NOMO-1 (cell line): Measurements from ENCODE around the gene RPP25.

Source experiments
- DNase-seq, 2 experiments: peaks; one replicate each; lab custom pipeline; 2025; ENCODE audit not compliant: unreplicated experiment in 2 of 2; lab: John Stamatoyannopoulos, UW

RPP25 gene, protein sequence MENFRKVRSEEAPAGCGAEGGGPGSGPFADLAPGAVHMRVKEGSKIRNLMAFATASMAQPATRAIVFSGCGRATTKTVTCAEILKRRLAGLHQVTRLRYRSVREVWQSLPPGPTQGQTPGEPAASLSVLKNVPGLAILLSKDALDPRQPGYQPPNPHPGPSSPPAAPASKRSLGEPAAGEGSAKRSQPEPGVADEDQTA

DNA sequence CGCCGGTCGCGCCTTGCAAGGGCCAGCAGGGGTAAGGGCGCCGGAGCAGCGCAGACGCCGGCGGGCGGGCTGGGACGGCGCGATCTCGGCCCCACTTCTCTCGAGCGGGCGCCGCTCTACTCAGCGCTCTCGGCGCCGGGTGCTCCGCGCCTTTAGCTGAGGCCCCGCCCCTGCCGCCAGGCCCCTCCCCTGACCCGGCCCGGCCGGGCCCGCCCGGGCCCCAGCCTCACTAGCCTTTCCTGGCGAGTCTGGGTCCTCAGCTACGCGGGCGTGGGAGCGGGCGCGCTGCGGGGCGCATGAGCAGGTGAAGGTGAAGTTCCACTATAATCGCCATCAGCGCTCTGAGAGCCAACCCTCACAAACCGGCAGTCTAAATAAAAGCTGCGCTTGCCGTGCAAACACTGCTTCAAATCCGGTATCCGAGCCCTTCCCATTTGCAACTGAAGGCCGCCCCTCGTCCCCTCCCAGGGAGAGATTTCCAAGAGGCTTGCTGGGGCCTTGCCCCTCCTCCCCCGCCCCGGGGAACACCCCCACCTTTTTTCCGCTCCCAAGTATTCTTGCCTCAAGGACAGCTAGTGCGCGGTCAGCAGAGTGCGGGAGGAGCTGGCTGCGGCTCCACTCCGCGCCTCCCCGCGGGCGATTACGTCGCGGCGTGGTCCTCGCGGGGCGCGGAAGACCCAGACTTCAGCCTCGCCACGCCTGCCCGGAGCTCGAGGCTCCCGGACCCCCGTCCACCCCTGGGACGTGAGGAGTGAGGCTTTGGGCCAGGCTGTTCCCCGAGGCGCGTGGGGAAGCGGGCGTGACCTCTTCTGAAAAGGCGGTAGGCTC is at the start of gene RPP25:
Gene RPP25 (minus strand): TSS at position 125 of the 828 bp plus-strand sequence. CDS start 189 bp downstream, outside the sequence.
- peak; percentile 60 to 63 for DNase-seq

DNA sequence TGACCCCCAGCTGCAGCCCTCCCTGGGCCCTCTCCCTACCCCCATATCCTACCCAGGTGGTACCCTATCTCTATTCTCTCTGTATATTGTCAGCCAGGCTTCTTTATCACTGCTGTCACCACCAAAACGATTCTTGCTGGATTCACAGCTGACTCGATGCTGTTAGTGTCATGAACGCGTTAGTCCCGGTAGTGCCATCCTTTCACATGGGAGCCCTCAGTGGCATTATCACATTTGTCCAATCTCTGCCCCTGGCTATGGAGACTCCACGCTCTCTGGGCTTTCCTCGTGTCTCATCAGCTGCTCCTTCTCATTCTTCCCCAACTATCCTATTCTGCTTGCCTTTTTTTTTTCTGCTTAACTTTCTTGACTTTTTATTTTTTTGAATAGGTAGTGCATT is 45.8 kb upstream of the RPP25 start:
- DNase-seq, result no peak

DNA sequence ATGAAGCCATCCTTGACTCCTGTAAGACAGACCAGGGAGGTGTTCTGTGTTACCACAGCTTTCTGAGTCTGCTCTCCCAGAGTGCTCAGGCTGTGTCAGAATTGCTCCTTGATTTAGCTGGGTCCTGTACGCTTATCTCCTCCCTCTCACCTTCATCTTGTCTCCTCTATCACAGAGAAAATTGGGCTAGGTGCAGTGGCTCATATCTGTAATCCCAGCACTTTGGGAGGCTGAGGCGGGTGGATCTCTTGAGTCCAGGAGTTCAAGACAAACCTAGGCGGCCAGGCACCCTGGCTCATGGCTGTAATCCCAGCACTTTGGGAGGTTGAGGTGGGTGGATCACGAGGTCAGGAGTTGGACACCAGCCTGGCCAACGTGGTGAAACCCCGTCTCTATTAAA is 44.7 kb upstream of the RPP25 start:
- no peak for DNase-seq

DNA sequence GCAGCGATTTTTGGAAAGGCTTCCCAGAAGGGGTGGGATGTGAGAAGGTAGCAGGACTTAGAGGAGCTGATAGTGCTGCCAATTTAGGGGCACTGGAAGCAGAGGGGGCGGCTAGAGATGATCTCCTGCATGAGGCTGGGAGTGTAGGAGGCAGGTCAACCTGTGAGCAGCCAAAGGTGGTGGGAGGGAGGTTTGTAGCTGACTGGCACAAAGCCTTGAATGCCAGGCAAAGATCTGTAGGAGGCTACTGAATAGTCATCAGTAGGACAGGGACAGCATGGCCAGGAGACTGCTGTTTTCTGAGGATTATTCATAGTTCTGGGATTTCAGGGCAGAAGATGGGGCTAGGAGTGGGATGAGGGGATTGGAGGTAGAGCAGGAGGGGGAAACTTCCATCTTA is 41.0 kb upstream of the RPP25 start:
- DNase-seq, result no peak

DNA sequence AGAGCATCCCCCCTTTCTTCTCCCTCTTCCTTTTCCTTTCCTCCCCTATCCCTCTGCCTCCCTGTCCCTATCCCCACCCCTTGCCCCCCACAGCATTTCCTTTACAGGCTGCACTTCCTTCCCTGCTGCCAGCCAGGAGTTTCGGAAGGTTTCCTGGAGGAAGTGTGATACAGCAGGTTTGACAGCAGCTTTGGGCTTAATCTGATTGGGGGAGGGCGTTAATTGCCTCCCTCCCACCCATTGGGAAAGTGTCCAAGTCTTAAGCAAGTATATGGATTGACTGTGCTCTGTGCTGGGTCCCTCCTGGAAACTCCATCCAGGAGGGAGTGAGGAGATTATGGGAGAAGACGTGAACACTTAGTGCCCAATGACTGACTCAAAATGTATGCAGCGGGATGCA is 40.6 kb upstream of the RPP25 start:
- DNase-seq, result no peak

DNA sequence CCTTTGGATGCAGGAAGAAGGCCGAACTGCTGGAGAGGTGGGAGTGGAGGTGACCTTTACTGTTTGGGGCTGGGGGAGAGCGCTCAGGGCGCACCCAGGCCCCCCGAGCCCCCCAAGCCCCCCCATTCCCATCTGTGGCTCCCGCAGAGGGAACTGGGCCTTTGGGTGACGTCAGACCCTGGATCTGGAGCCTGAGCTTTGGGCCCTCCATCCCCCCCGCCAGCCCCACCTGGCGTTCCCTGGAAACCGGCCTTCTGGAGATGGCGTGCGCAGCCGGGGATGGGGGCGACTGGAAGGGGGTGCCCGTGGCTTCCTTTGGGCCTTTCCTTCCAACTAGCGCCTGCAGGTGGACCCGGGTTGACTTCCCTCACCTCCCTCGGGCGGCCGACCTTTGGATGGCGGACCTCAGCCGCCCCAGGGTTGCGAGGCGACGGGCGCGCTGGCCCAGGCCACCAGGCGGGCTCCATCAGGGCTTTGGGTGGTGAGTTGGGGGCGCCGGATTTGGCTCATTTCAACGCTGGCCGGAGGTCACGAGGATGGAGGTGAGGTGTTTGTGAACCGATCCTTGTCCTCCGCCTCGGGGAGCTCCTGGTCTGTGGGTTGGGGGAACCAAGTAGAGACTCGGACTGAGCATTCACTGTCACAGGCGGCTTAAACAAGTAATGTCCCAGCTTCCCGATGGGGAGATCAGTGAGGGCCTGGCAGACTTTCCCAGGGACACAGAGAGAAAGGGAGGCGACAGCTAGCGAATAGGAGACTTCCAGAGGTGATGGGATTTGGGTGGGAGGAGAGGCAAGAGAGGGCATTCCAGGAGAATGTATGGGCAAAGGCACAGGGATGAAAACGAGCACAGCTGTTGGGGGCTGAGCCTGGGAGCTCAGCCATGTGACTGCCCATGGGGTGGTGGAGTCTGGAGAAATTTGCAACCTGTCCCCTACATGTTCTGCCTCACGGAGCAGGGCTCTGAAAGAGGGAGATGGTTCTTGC is 39.5 kb upstream of the RPP25 start:
- no peak for DNase-seq

DNA sequence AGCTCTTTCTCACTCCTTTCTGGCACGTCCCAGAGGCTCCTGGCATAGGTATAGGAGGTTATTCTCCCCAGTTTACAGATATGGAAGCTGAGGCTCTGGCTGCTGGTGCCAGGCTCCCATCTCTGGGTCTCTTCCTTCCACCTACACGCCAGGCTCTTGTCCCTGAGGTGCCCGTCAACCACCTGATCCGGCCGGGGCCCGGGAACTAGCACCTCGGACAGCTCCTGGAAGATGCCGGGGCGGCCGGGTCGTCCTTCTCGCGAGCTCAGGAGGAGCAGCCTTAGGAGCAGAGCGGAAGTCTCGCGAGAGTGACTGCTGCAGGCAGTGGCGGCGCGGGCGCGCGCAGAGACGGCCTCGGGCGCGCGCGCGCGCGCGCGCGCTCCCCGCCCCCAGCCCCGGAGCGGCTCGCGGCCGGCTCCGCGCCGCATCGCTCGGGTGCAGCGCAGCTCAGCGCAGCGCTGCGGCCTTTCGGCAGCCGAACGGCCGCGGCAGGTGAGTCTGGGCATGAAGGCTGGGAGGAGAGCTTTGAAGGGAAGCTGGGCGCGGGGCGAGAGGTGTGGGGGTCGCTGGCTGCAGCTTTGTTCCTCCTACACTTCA is 38.7 kb upstream of the RPP25 start, which contains the start of gene SCAMP5:
Gene SCAMP5 (plus strand): TSS at position 382 of the 597 bp plus-strand sequence. CDS start 16,277 bp downstream, outside the sequence.
- DNase-seq, result peak; percentile 76 to 88

DNA sequence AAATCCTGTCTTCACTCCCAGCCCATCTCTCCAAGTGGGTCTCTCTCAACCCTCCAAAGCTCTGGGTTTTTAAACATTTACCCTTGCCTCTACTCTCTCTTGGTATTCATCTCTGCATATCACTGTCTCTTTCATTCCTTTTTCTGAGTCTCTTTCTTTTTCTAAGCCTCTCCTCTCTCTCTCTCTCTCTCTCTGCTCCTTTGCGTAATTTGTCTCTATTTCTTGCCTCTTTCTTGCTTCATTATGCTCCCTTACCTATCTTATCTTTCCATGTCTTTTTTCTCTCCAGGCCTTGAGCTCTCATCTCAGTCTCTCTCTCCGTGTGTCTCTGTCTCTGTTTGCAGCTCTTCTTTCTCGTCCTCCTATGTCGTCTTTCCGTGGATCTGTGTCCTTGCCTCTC is 38.1 kb upstream of the RPP25 start:
- no peak for DNase-seq

DNA sequence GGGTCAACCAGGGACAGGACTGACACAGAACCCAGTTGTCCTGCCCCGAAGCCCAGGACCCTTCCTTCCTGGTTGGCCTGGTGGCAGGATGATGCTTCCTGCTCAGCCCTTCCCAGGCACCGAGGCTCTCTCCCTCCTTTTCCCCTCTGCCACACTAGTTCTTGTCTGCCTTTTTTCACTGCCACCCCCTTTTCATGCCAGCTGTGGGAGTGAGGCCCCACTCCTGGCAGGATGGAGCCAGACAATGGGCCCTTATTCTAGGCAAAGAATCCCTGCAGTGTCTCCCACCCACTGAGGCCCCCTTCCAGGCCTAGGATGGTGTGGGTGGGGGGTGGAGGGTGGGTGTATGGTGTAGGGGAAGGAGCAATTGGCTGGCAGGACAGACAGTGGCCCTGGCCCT is 37.7 kb upstream of the RPP25 start:
- DNase-seq, result no peak

DNA sequence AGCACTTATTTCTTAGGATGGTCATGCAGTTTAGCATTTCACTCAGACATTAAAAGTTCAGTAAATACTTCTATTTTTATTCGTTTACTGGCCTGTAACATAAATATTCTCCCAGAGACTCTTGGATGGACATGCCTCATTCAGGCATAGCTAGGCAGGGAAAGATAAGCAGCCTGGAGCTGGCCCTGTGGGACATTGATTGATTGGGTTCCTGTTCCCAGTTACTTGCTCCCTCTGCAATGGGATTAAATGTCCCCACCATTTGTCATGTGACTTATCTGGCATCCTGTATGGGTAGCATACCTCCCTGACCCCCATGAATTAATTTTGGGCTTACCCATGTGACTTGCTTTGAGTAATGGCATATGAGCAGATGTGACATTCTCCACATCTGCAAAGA is 36.0 kb upstream of the RPP25 start:
- no peak for DNase-seq

DNA sequence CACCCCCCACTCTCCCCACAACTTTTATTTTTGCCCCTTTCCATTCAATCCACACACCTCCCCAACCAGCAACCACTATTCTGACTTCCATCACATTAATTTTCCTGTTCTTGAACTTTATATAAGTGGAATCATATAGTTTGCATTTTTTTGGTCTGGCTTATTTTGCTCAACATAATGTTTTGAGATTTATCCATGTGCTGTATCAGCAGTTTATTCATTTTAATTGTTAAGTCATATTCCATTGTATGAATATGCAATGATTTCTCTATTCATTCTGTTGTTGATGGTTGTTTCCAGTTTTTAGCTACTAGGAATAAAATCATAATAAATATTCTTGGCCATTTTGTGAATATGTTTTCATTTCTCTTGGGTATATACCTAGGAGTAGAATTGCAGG is 33.0 kb upstream of the RPP25 start:
- DNase-seq, result no peak

DNA sequence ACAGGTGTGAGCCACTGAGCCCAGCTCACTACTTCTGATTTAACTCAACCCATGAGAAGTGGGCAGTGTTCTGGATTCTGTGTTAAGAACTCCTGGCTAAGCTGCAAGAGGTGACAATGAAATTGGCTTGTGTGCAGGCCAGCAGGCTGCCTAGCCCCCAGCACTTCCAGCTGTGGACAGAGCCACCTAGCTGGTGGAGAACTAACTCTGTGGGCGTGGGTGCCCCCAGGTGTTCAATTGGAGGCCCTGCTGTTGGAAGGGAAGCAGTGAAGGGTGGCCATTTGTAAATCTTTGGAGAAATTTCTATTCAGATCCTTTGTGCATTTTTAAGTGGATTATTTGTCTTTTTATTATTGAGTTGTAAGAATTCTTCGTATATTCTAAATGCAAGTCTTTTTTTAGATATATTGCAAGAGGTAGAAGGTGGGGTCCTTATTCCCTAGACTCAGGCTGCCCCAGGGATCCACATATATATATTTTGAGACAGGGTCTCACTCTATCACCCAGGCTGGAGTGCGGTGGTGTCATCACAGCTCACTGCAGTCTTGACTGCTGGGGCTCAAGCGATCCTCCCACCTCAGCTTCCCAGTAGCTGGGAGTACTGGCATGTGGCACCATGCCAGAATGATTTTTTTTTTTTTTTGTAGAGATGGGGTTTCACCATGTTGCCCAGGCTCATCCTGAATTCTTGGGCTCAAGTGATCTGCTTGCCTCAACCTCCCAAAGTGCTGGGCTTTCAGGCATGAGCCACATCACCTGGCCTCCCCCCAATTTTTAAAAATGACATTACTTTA is 31.6 kb upstream of the RPP25 start:
- peak; percentile 37 to 67 for DNase-seq

DNA sequence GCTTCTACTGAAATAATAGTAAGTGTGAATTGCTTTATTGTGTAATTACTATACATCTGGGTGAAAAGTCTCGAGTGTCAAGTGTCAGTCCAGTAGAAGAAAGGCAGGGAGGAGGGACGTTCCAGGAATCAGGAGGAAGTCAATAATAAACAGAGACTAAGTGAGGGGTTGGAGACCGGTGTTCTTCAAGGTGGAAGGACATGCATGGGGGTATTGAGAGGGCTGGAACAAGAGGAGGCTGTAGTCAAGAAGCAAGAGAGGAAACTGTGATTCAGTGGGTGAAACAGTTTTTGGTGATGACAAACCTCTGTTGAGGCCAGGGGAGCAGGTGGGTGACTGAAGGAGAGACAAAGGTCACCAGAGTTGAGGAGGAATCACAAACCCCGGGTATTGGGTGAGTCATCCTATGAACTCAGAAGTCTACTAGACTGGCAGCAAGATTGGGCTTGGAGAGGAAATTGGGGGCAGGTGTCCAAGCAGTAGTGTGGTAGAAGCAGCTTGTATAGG is 27.2 kb upstream of the RPP25 start:
- peak; percentile 22 to 54 for DNase-seq

DNA sequence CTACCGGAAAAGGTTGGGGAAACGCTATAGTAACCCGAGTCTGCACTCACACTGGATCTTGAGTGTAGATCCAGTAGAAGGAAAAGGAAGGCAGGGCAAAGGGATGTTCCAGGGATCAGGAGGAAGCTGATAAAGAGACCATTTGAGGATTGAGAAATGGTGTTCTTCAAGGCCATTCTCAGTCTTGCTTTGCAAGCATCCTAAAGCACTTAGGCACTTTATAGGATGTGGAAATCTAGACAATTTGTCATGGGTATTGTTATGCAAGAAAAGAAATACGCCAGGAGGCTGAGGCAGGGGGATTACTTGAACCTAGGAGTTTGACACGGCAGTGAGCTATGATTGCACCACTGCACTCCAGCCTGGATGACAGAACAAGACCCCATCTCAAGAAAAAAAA is 25.6 kb upstream of the RPP25 start:
- peak in 1 of 2 experiments; percentile 45 for DNase-seq

DNA sequence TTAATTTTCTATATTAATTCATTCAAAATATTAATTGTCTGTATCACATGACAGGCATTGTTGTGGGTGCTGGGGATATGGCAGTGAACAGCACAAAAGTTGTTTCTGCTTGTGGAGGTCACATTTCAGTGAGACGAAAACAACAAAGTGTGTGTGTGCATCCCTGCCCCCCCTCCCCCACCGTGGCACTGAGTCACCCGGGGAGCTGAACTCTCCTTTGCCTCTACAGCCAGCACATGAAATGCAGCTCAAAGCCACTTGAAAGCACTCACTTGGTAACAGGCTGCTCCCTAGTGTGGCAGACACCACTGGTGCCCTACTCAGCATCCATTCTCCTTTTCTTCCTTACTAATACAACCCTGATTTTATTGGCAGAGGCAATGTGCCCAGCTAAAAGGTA is 21.9 kb upstream of the RPP25 start:
- no peak for DNase-seq

DNA sequence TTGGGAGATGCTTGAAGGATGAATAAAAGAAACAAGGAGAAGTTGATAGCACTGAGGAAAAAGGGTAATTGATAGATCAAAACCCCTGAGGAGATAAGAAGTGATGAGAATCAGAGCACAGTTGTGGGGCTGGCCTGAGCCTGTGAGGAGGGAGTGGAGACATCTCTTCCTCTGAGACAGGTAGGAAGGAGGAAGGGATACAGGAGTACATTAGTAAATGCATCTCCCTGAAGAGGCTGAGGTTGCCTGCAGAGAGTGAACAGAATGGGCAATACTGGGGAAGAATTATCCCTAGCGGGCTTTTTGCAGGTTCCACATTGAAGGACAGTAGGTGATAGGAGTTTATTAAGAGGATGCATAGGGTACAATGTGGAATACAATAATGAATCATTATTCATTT is 21.5 kb upstream of the RPP25 start:
- no peak for DNase-seq

DNA sequence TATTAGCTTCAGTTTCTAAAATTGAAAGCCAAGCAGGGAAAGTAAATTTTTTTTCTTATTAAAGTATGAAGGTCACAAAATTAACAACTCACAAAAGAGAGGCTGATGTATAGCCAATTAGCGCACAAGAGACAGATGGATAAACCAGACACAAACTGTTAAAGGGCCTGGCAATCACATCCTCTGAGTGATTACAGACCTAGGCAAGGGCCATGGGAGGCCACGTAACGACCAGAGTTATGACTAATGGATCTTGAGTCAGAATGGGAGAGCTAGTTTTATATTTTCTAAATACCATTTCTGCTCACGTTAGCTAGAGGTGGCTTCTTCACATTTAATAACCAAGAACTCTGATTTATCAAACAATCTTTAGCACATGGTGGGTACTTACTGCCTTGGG is 21.0 kb upstream of the RPP25 start:
- DNase-seq, result no peak

DNA sequence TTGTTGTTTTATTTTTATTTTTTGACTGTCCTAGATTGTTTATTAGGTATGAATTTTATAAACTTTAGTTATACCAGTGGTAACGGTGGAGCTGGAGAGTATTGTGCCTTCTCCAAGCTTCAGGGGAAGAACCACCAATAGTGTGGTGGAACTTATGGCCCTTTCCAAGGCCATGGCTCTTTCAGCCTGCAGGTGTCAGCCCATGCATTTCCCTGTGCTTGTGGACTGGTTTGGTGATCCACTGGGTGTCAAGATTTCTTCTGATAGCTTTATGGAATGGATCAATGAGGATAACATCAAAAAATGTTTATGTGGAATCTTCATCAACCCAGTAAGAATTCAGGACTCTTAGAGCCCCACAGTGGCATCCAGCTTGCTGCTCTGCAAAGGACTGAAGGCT is 19.6 kb upstream of the RPP25 start:
- DNase-seq, result no peak

DNA sequence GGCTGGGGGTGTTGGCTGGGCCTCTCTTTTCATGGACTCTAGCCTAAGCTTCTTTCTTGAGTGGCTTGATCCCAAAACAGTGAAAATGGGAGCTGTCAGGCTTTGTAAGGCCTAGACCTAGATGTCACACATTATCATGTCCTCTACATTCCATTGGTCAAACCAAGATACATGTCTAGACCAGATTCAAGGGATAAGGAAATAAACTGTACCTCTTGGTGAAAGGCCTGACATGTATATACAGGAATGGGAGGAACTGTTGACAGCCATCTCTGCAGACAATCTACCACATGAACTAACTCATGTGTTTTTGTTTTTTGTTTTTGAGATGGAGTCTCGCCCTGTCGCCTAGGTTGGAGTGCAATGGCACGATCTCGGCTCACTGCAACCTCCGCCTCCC is 11.1 kb upstream of the RPP25 start:
- DNase-seq, result no peak

DNA sequence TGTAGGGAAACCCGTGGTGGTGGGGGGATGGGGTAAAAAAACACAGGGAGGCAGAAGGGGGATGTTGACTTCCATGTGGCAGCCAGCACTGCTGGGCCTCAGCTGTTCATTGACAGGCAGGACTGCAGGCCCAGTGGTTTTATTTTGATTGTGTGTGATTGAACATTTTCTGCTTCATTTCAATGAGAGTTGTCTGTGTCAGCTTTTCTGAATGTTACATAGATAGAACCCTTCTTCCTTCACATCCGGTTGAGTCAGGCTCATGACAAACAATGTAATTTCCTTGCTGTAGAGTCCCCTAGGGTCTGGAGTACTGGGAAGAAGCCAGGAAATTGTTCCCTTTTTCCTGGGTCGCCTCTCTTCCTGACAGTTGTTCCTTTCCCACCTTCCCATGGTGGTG is 8.2 kb upstream of the RPP25 start:
- DNase-seq, result no peak
